ENCODE data around the gene IQSEC3.
"Not testable (repeated sequence)": the region's sequence is repeated elsewhere in the genome, so short reads cannot be mapped to it uniquely, and the experiment has no call there.

The IQSEC3 gene

GRCh38 chr12:53735-54730, 12.5 kb upstream of the IQSEC3 start:
- DNase-seq, result no peak

DNA sequence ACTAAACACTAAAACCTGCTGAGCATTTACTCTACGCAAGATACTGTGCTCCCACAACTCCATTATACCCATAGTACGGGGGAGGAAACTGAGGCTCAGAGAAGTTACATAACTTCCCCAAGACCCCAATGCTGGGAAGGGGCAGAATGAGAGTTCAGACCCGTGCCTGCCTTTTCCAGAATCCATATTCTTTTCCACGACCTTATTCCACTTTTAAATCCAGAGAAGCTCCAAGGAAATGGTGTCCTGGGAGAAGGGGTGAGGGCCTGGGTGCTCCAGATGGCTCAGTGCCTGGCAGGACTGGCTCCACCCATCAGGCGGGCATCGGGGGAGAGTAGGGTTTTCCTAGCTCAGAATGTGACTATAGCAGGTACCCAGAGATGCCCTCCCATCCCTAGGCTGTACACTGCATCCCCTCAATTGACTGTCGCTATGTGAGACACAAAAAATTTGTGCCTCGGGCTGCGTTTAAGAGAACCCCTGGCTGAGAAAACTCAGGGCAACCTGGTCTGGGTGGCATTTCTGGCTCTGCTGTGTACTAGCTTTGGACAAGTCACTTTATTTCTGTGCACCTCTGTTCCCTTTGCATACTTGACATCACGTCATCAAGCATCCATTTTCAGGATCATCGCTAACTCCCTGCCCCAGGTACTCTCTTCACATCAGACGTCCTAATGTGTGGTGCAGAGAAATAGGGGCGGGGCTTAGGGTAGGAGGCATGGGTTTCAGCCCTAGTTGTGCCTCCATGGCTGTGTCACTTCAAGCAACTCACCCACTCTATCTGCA, 11.6 kb upstream of the IQSEC3 start:
- no peak for DNase-seq

DNA sequence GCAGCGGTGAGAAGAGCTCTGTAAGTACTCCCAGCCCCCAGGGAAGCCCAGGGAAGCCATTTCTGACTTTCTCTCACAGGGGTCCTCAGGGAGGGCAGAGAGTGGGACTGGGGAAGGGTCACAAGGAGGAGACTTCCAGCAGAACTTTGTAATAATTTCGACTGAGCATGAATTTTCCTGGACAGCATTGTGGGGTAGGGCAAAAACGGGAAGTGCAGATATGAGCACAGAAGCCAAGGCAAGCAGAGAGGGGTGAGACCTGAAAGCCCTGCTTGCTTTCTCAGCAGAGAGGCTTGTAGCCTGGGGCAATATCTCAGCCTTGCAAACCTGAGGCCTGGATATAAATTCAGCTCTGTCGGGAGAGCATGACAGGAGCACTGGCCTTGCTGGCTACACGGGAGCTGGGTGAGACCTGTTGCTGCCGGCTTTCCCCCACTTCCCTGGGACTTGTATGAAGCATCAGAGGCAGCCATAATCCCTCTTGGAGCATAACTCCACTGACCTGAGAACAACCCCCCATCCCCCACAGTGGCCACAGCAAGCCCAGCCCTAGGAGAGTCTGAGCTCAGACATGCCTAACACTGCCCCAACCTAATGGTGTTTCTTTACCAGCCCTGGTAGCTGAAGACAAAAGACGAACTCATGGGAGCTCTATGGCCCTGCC, 9.8 kb upstream of the IQSEC3 start:
- DNase-seq, result no peak

- no peak for DNase-seq
Measured at GRCh38 chr12:57539-57938, 9.0 kb upstream of the IQSEC3 start.

DNA sequence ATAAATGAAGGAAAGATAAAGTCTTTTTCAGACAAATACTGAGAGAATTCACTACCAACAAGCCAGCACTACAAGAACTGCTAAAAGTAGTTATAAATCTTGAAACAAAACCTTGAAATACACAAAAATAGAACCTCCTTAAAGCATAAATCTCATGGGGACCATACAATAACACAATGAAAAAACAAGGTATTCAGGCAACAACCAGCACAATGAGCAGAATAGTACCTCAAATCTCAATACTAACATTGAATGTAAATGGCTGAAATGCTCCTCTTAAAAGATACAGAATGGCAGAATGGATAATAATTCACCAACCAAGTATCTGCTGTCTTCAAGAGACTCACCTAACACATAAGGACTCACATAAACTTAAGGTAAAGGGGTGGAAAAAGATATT, 7.7 kb upstream of the IQSEC3 start:
- DNase-seq, result no peak

DNA sequence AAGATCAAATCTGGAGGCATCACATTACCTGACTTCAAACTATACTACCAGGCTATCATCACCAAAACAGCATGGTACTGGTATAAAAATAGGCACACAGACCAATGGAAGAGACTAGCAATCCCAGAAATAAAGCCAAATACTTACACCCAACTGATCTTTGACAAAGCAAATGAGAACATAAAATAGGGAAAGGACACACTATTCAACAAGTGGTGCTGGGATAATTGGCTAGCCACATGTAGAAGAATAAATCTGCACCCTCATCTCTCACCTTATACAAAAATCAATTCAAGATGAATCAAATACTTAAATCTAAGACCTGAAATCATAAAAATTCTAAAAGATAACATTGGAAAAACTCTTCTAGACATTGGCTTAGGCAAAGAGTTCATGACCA, 4.7 kb upstream of the IQSEC3 start:
- DNase-seq, result not testable (repeated sequence)

DNA sequence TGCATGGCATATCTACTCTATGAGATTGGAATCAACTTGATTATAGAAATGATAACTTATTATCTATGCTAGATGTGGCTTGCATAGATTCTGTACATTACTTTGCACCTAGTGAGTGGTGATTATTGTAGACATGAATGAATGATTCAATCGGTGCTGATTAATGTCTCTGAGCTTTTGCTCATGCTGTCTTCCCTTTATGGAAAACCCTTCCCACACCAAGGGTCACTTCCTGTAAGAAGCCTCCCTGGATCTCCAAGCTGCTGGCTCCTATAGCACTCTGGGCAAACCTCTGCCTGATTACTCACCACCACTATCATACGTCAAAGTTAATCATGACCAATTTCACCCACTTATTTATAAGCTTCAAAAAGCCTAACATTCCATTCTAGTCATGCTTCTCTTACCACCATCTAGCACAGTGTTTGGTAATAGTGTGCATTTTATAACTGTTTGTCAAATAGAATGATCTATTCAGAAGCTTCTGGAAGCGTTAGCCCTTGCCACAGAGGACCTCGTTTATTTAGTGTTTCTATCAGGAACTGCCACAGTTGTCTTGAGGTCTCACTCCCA, 990 bp upstream of the IQSEC3 start:
- DNase-seq, result not testable (repeated sequence)

DNA sequence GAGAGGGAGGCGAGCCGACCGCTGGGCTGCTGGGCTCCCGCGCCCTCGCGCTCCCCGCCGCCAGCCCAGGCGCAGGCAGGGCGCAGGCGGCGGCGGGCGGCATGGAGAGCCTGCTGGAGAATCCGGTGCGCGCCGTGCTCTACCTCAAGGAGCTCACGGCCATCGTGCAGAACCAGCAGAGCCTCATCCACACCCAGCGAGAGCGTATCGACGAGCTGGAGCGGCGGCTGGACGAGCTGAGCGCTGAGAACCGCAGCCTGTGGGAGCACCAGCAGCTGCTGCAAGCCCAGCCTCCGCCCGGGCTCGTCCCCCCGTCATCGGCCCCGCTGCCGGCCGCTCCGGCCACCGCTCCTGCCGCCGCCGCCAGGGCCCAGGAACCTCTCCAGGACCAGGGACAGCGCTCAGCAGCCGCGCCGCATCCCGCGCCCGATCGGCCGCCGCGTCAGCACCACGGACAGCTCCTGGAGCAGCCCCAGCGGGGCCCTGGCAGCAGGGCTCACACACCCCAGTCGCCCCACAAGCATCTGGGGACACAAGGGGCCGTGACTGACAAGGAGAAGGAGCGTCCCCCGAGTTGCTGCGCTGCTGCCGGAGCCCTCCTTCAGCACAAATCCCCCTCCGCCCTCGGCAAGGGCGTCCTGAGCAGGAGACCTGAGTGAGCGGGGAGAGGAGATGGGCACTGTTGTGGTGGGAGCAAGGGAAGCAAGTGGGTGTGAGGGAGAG, 376 bp downstream of the IQSEC3 start:
- DNase-seq, result not testable (repeated sequence)

GRCh38 chr12:69677-70076, 3.1 kb downstream of the IQSEC3 start:
- not testable (repeated sequence) for DNase-seq

- not testable (repeated sequence) for DNase-seq
Measured at GRCh38 chr12:70541-70940, 4.0 kb downstream of the IQSEC3 start.

- DNase-seq, result not testable (repeated sequence)
Measured at GRCh38 chr12:72018-72417, 5.5 kb downstream of the IQSEC3 start.

DNA sequence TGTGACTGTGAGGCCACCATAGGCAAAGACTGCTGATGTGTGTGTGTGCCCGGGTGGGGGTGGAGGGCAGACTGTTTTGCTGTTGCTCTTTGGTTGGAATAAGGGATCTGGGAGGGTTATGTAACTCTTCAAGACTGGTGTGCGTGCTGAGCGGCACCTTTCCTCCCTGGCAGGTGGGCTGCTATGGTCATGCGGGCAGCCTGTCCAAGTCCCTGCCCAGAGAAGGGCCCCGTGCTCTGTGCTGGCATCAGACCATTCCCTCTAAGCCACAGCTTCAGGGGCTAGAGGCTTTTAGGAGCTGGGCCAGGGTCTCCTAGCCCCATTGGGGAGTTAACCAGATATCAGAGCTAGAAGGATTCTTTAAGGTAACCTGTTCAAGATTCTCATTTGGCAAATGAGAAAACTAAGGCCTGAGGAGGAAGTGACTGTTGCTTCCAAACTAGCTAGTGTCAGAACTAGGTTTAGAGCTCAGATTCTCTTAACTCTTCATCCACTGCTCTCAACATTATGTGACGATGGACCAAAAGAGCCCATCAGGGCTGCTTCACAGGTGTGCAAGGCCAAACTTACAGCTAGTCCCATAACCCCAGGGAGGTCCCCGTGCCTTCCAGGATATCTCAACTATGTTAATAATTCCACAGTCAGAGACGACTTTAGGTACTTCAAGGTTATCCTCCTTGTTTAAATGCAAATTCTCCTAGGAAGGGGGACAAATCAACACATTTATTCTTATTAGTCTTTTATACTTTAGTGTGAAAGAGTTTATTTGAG, 8.0 kb downstream of the IQSEC3 start:
- DNase-seq, result not testable (repeated sequence)

GRCh38 chr12:75541-75940, 9.0 kb downstream of the IQSEC3 start:
- DNase-seq, result not testable (repeated sequence)

DNA sequence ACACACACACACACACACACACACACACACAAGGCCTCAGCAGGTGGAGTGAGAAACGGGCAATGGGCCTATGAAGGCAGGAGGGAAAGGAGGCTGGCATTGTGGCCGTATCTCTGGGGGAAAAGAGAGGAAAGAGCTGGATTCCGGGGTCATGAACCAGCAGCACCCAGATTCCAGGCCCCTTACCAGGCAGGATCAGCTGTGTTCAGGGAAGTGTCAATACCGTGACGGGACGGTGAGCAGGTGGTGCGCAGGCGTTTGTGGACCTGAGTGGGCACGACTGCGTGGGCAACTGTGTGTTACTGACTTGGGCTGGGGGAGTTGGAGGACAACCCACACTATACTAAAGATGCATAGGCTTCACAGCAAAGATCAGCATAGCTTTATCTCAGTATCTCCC, 9.5 kb downstream of the IQSEC3 start:
- not testable (repeated sequence) for DNase-seq

- not testable (repeated sequence) for DNase-seq
Measured at GRCh38 chr12:76551-76950, 10.0 kb downstream of the IQSEC3 start.

- DNase-seq, result not testable (repeated sequence)
Measured at GRCh38 chr12:77101-77719, 10.6 kb downstream of the IQSEC3 start.

GRCh38 chr12:77769-78383, 11.3 kb downstream of the IQSEC3 start:
- not testable (repeated sequence) for DNase-seq

- DNase-seq, result no peak
Measured at GRCh38 chr12:78981-79380, 12.4 kb downstream of the IQSEC3 start.

DNA sequence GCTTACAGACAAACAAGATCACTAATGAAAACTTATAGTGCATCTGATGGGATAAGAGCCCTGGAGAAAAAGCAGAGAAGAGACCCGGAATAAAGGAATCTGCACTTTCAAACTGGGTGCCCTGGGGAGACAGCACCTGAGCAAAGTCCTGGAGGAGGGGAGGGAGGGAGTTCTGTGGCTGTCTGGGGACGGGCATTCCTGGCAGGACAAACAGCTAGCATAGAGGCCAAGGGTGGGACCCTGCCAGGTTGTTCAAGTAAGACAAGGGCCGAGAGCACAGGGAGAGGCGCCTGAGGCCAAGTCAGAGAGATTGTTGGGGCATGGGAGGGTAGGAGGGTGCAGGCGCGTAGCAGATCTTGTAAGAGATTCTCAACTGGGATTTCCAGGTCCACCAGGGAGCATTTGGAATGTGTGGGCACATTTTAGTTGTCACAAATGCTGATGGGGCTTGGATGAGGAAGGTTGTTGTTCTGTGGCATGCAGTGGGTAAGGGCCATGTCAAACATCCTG, 14.2 kb downstream of the IQSEC3 start:
- DNase-seq, result no peak

DNA sequence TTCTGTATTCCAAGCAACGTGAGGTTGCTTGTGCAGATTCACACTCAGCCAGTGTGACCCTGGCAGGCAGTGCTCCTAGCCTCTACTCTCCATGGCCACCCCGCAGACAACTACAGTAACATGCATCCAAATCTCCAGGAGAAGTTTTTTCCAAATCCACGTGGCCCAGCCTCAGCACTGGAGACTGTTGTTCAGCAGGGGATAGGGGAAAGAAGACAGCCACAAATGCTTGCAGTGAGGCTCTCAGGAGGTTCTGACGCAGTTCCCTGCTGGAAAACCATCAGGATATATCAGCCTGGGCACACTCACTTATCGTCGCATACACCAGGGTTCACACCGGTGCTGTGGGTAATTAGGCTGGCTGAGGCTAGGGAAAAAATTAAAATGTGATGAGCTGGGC, 16.2 kb downstream of the IQSEC3 start:
- DNase-seq, result no peak
